HepG2 (cell line): ENCODE measurements around the gene KIAA1217. TPM values are rescaled to one million over a fixed set of nuclear protein-coding genes. Genes with fewer than 3 reads are reported as not detected.
A peak's percentile ranks its signal among the peaks of the same experiment; 100 is the strongest.

ENCODE experiments used
- ATAC-seq: fragments of 200-7000 bp; cut with Tn5 transposase; 3 replicates; pipeline ENCODE4 v1.9.1; 2020; ENCODE audit warnings: mild to moderate bottlenecking, moderate library complexity
- BruUV-seq: library from RNA; stranded (reverse); fragments of 400-500 nt; replicated peaks from 2 replicates; lab custom pipeline; 2021; lab: Mats Ljungman, UMichigan
- CTCF ChIA-PET: fragments of 300-600 bp; formaldehyde crosslinking; extraction: SDS; loops from one replicate; lab custom pipeline; 2021; ENCODE audit warnings: low total read pairs, inconsistent platforms, low intra/inter-chr PET ratio; lab: Yijun Ruan, JAX
- POLR2A ChIA-PET: fragments of 350-600 bp; sonication (Branson Sonifier 250); formaldehyde crosslinking; loops from one replicate; lab custom pipeline; 2020; ENCODE audit warnings: antibody characterized with exemption, inconsistent platforms; lab: Yijun Ruan, JAX
- DNase-seq: peaks from one replicate; pipeline ENCODE4 v3.0.0-alpha.2; 2015; ENCODE audit warnings: low spot score
- FAIRE-seq: peaks from 3 replicates; lab custom pipeline; 2011; peaks lifted over from hg19 to GRCh38; lab: Jason Lieb, UNC
- H2AFZ ChIP-seq: one replicate; pipeline ENCODE4 v1.6.1; 2011; ENCODE audit warnings: low read length, inconsistent platforms
- H3K27ac ChIP-seq: fragments of 300-600 bp; 3 replicates; pipeline ENCODE4 v1.8.0; 2011; ENCODE audit warnings: mixed run types, mild to moderate bottlenecking, mixed read lengths, low read length, inconsistent platforms; ENCODE audit not compliant: insufficient read depth; ENCODE audit errors: extremely low read length
- H3K27me3 ChIP-seq, 2 experiments: fragments of 200-600 bp in 1 of 2; 2 replicates in 1 of 2; 3 replicates in 1 of 2; pipeline versions ENCODE4 v1.6.0 to v1.8.0; 2011; ENCODE audit warnings: low read length in 2 of 2, mild to moderate bottlenecking in 2 of 2, moderate library complexity in 2 of 2, inconsistent platforms in 1 of 2; ENCODE audit not compliant: insufficient read depth in 2 of 2, control insufficient read depth in 1 of 2
- H3K36me3 ChIP-seq, 2 experiments: fragments of 200-600 bp in 1 of 2; replicated peaks in 1 of 2; 2 replicates in 1 of 2; 3 replicates in 1 of 2; pipeline versions ENCODE4 v1.5.1 to v1.8.0; 2011; ENCODE audit warnings: low read length in 2 of 2, inconsistent platforms in 1 of 2; ENCODE audit not compliant: insufficient read depth in 2 of 2, control insufficient read depth in 1 of 2
- H3K4me1 ChIP-seq: 2 replicates; pipeline ENCODE4 v1.5.1; 2012; ENCODE audit warnings: low read length, inconsistent platforms; ENCODE audit not compliant: insufficient read depth
- H3K4me2 ChIP-seq: 2 replicates; pipeline ENCODE4 v1.6.0; 2011; ENCODE audit warnings: low read depth, low read length, inconsistent platforms
- H3K4me3 ChIP-seq, 3 experiments: fragments of 200-600 bp in 1 of 3; sonication (generic), shearing (Covaris generic) in 1 of 3; replicated peaks in 1 of 3; 2 replicates each; pipeline ENCODE4 v1.5.1; 2011 to 2016; ENCODE audit warnings: low read length in 3 of 3, inconsistent platforms in 2 of 3, low read depth in 2 of 3, mild to moderate bottlenecking in 2 of 3, control low read depth in 1 of 3, mixed read lengths in 1 of 3; ENCODE audit not compliant: insufficient read depth in 1 of 3
- H3K79me2 ChIP-seq: one replicate; pipeline ENCODE4 v1.6.1; 2011; ENCODE audit warnings: low read length, inconsistent platforms; ENCODE audit not compliant: insufficient read depth
- H3K9ac ChIP-seq: 2 replicates; pipeline ENCODE4 v1.6.0; 2011; ENCODE audit warnings: mild to moderate bottlenecking, low read depth, low read length, inconsistent platforms; ENCODE audit not compliant: insufficient read depth
- H3K9me3 ChIP-seq: 2 replicates; pipeline ENCODE4 v1.5.1; 2012; ENCODE audit warnings: mild to moderate bottlenecking, low read length
- H4K20me1 ChIP-seq: 2 replicates; pipeline ENCODE4 v1.6.0; 2011; ENCODE audit warnings: inconsistent platforms, mild to moderate bottlenecking, low read length, moderate library complexity; ENCODE audit not compliant: insufficient read depth
- AKNA ChIP-seq: sonication (generic); formaldehyde crosslinking; IDR thresholded peaks from 2 replicates; pipeline ENCODE4 v1.4.0; 2020; ENCODE audit warnings: missing genetic modification reagents, borderline replicate concordance
- CREBL2 ChIP-seq: sonication (generic); formaldehyde crosslinking; IDR thresholded peaks from 2 replicates; pipeline ENCODE4 v1.8.1; 2023; ENCODE audit warnings: missing genetic modification reagents, mild to moderate bottlenecking, borderline replicate concordance
- FOXM1 ChIP-seq: sonication (generic); formaldehyde crosslinking; IDR thresholded peaks from 2 replicates; pipeline ENCODE4 v1.5.0; 2020; ENCODE audit warnings: missing genetic modification reagents
- HCFC1 ChIP-seq: fragments of 150-350 bp; IDR thresholded peaks from 2 replicates; pipeline ENCODE4 v1.6.1; 2014; ENCODE audit warnings: low read depth, low read length
- HDAC6 ChIP-seq: fragments of 200-600 bp; sonication (generic); IDR thresholded peaks from 2 replicates; pipeline ENCODE4 v1.7.0; 2017; ENCODE audit warnings: mild to moderate bottlenecking, antibody characterized with exemption, low read length, low read depth
- HHEX ChIP-seq: IDR thresholded peaks from 2 replicates; pipeline ENCODE4 v1.6.1; 2016; ENCODE audit warnings: control low read depth
- HMGA1 ChIP-seq: sonication (generic); formaldehyde crosslinking; conservative IDR thresholded peaks from 2 replicates; pipeline ENCODE4 v1.4.0; 2020; ENCODE audit warnings: missing genetic modification reagents
- NFE2L2 ChIP-seq: fragments of 150-350 bp; IDR thresholded peaks from 2 replicates; pipeline ENCODE4 v1.6.1; 2014; ENCODE audit warnings: low read length
- POLR2AphosphoS5 ChIP-seq: IDR thresholded peaks from 2 replicates; pipeline ENCODE4 v1.6.1; 2012; ENCODE audit warnings: low read depth, low read length
- SOX5 ChIP-seq: IDR thresholded peaks from 2 replicates; pipeline ENCODE4 v1.6.1; 2016; ENCODE audit warnings: borderline replicate concordance
- SP140L ChIP-seq: sonication (generic); formaldehyde crosslinking; IDR thresholded peaks from 2 replicates; pipeline ENCODE4 v1.4.0; 2020; ENCODE audit warnings: missing genetic modification reagents, borderline replicate concordance
- TOPORS ChIP-seq: sonication (generic); formaldehyde crosslinking; IDR thresholded peaks from 2 replicates; pipeline ENCODE4 v1.8.0; 2023; ENCODE audit warnings: mild to moderate bottlenecking, missing genetic modification reagents
- ZFP82 ChIP-seq: sonication (generic); formaldehyde crosslinking; IDR thresholded peaks from 2 replicates; pipeline ENCODE4 v1.5.1; 2020; ENCODE audit warnings: mild to moderate bottlenecking, missing genetic modification reagents, borderline replicate concordance
- ZFYVE20 ChIP-seq: sonication (generic); formaldehyde crosslinking; IDR thresholded peaks from 2 replicates; pipeline ENCODE4 v1.8.0; 2023; ENCODE audit warnings: low read depth, mild to moderate bottlenecking, moderate library complexity, missing genetic modification reagents, borderline replicate concordance
- ZNF234 ChIP-seq: sonication (generic); formaldehyde crosslinking; conservative IDR thresholded peaks from 2 replicates; pipeline ENCODE4 v1.5.1; 2020; ENCODE audit warnings: mild to moderate bottlenecking, missing genetic modification reagents
- ZNF432 ChIP-seq: sonication (generic); formaldehyde crosslinking; IDR thresholded peaks from 2 replicates; pipeline ENCODE4 v1.5.0; 2020; ENCODE audit warnings: missing genetic modification reagents, mild to moderate bottlenecking, borderline replicate concordance
- ZNF549 ChIP-seq: sonication (generic); formaldehyde crosslinking; IDR thresholded peaks from 2 replicates; pipeline ENCODE4 v1.5.0; 2020; ENCODE audit warnings: missing genetic modification reagents
- WGBS: methylation state at CpG from one replicate; pipeline ENCODE4 v1.1.6; 2017; ENCODE audit warnings: low lambda C conversion rate; 5-methylcytosine and 5-hydroxymethylcytosine counted together
- in situ Hi-C: cut with HindIII; loops from 2 replicates; pipeline ENCODE4 v1.10.0; 2017; ENCODE audit warnings: low pct_unique_long_range_greater_than_20kb; ENCODE audit not compliant: extremely low pct_ligation_motif_present
- intact Hi-C: fragments of 100-400 bp; cut with micrococcal nuclease; formaldehyde crosslinking; loops from one replicate; pipeline ENCODE4 v1.10.0; 2022; ENCODE audit not compliant: unreplicated experiment
- polyA plus RNA-seq, 8 experiments: library from polyadenylated mRNA; depleted of rRNA in 3 of 8; stranded (reverse) in 7 of 8; unstranded in 1 of 8; fragments of >200 nt; fragmentation: Illumina TruSeq in 4 of 8; extraction: Trizol in 4 of 8; gene quantifications; 2 replicates each; pipeline versions ENCODE4 v1.2.1 to v1.2.3, GENCODE V29; 2011 to 2016; ENCODE audit warnings: low read depth in 4 of 8, missing spikeins in 1 of 8, mixed read lengths in 1 of 8; ENCODE audit not compliant: insufficient read depth in 1 of 8
- total RNA-seq, 5 experiments: library from RNA; depleted of rRNA; stranded (reverse); fragments of >200 nt; fragmentation: Illumina TruSeq; extraction: Trizol; gene quantifications; 2 replicates each; pipeline ENCODE4 v1.2.3, GENCODE V29; 2016; ENCODE audit warnings: low read depth in 1 of 5

Gene KIAA1217
- total and polyA plus RNA-seq, 2 of the 13 experiments (the other 11 are each of a cell fraction or from before 2014, with no cell fraction given), result 4.6 to 10.9 TPM

GRCh38 chr10:24215196-24215595, 6.3 kb downstream of the KIAA1217 start:
- Histone ChIP-seq H3K27me3 (no peaks in the 10 kb centered on the region), H3K4me3 (no peak overlapping the region), H3K9ac (no peak overlapping the region), H3K9me3 (no peaks in the 10 kb centered on the region), H2AFZ (no peak overlapping the region), H4K20me1 (peaks cover 4% of the 10 kb centered on the region; the same call in 1 of the 2 replicates), H3K4me1 (peaks cover 51% of the 10 kb centered on the region), H3K27ac (no peak overlapping the region), H3K4me2 (peak overlapping the region; percentile 21), H3K36me3 (peaks cover 4 to 8% of the 10 kb centered on the region in 2 experiments; a peak in 3 of 5 replicates), H3K79me2 (peaks cover 31% of the 10 kb centered on the region)
- TF ChIP-seq ZNF432 (CRISPR knock-in tag) (no peak), FOXM1 (CRISPR knock-in tag) (no peak), SP140L (no peak), HDAC6 (no peak), ZFP82 (CRISPR knock-in tag) (no peak), NFE2L2 (no peak), POLR2AphosphoS5 (no peak), HCFC1 (no peak), HHEX (CRISPR knock-in tag) (no peak), ZNF234 (CRISPR knock-in tag) (no peak), CREBL2 (no peak), TOPORS (CRISPR knock-in tag) (no peak), ZNF549 (no peak), ZFYVE20 (no peak), SOX5 (CRISPR knock-in tag) (no peak), HMGA1 (no peak), AKNA (no peak)
- intact Hi-C loops, result no loop called here
- WGBS, result 77% methylated on average over 4 of the region's 4 CpGs
- ATAC-seq, result peak; percentile 62
- BruUV-seq, result no TSS peak
- in situ Hi-C loops, result no loop called here
- no peak for DNase-seq
- POLR2A ChIA-PET, result interaction anchor here (1.3 kb wide), 1 partner anchor 13 kb away, joined by 3 read pairs; no protein-coding TSS in a partner anchor
- CTCF ChIA-PET, result no interaction called here
- FAIRE-seq, result no peak
